ENCODE results near the gene KLHDC7A.

KLHDC7A gene

GRCh38 chr1:18527514-18527913 is 46.8 kb downstream of the KLHDC7A start:
- 82% methylated on average over 4 of the region's 4 CpGs for WGBS (ENCODE audit: insufficient coverage)
- no peaks in the 10 kb centered on the region for H3K9me3 ChIP-seq (ENCODE audit: control extremely low read depth in 1 of 5, control insufficient read depth in 4 of 5, insufficient read depth in 2 of 5, low read depth in 1 of 5, low read length in 4 of 5)
- POLR2A ChIA-PET = no interaction called here
- peaks cover 0 to 3% (median 0%) of the 10 kb centered on the region in 4 experiments for H3K4me1 ChIP-seq (ENCODE audit: control extremely low read depth in 1 of 4, control insufficient read depth in 4 of 4, insufficient read depth in 4 of 4, low read length in 3 of 4)
- H3K27me3 ChIP-seq (replicated peaks in 2 of 5; ENCODE audit: control insufficient read depth in 4 of 5, insufficient read depth in 5 of 5, low read length in 4 of 5) = peaks cover 0 to 11% (median 2%) of the 10 kb centered on the region in 5 experiments
- CTCF ChIA-PET = no interaction called here
- no peaks in the 10 kb centered on the region for H3K36me3 ChIP-seq (ENCODE audit: control insufficient read depth in 4 of 4, insufficient read depth in 4 of 4, low read length in 3 of 4)
- H3K4me3 ChIP-seq (ENCODE audit: control insufficient read depth in 1 of 7, extremely low read depth in 1 of 7, insufficient read depth in 4 of 7, low read depth in 2 of 7, low read length in 6 of 7) = no peak overlapping the region
- no peak for DNase-seq
- no peak overlapping the region for H3K27ac ChIP-seq (ENCODE audit: insufficient read depth in 1 of 2, low read depth in 1 of 2, low read length in 2 of 2, poor library complexity in 1 of 2, severe bottlenecking in 2 of 2)

GRCh38 chr1:18527921-18528320 is 47.2 kb downstream of the KLHDC7A start:
- Histone ChIP-seq H3K27me3 (replicated peaks in 2 of 5; ENCODE audit: control insufficient read depth in 4 of 5, insufficient read depth in 5 of 5, low read length in 4 of 5) (peaks cover 0 to 15% (median 2%) of the 10 kb centered on the region in 5 experiments), H3K36me3 (ENCODE audit: control insufficient read depth in 4 of 4, insufficient read depth in 4 of 4, low read length in 3 of 4) (no peaks in the 10 kb centered on the region), H3K4me1 (ENCODE audit: control extremely low read depth in 1 of 4, control insufficient read depth in 4 of 4, insufficient read depth in 4 of 4, low read length in 3 of 4) (peaks cover 0 to 3% (median 0%) of the 10 kb centered on the region in 4 experiments), H3K4me3 (ENCODE audit: control insufficient read depth in 1 of 7, extremely low read depth in 1 of 7, insufficient read depth in 4 of 7, low read depth in 2 of 7, low read length in 6 of 7) (no peak overlapping the region), H3K9me3 (ENCODE audit: control extremely low read depth in 1 of 5, control insufficient read depth in 4 of 5, insufficient read depth in 2 of 5, low read depth in 1 of 5, low read length in 4 of 5) (no peaks in the 10 kb centered on the region), H3K27ac (ENCODE audit: insufficient read depth in 1 of 2, low read depth in 1 of 2, low read length in 2 of 2, poor library complexity in 1 of 2, severe bottlenecking in 2 of 2) (no peak overlapping the region)
- DNase-seq = no peak
- ChIA-PET POLR2A (no interaction called here), CTCF (no interaction called here)
- 100% methylated on average over 1 of the region's 5 CpGs for WGBS (ENCODE audit: insufficient coverage)

- H3K4me1 ChIP-seq (ENCODE audit: control extremely low read depth in 1 of 4, control insufficient read depth in 4 of 4, insufficient read depth in 4 of 4, low read length in 3 of 4) = peaks cover 0 to 3% (median 0%) of the 10 kb centered on the region in 4 experiments
- ChIA-PET CTCF (no interaction called here), POLR2A (no interaction called here)
- no peak overlapping the region for H3K4me3 ChIP-seq (ENCODE audit: control insufficient read depth in 1 of 7, extremely low read depth in 1 of 7, insufficient read depth in 4 of 7, low read depth in 2 of 7, low read length in 6 of 7)
- 83% methylated on average over 1 of the region's 2 CpGs for WGBS (ENCODE audit: insufficient coverage)
- no peak overlapping the region for H3K27ac ChIP-seq (ENCODE audit: insufficient read depth in 1 of 2, low read depth in 1 of 2, low read length in 2 of 2, poor library complexity in 1 of 2, severe bottlenecking in 2 of 2)
- no peaks in the 10 kb centered on the region for H3K9me3 ChIP-seq (ENCODE audit: control extremely low read depth in 1 of 5, control insufficient read depth in 4 of 5, insufficient read depth in 2 of 5, low read depth in 1 of 5, low read length in 4 of 5)
- H3K36me3 ChIP-seq (ENCODE audit: control insufficient read depth in 4 of 4, insufficient read depth in 4 of 4, low read length in 3 of 4) = no peaks in the 10 kb centered on the region
- DNase-seq = no peak
- peaks cover 0 to 19% (median 2%) of the 10 kb centered on the region in 5 experiments for H3K27me3 ChIP-seq (replicated peaks in 2 of 5; ENCODE audit: control insufficient read depth in 4 of 5, insufficient read depth in 5 of 5, low read length in 4 of 5)
Measured at GRCh38 chr1:18528616-18529015, 47.9 kb downstream of the KLHDC7A start.

- peaks cover 0 to 20% (median 0%) of the 10 kb centered on the region in 5 experiments for H3K27me3 ChIP-seq (replicated peaks in 2 of 5; ENCODE audit: control insufficient read depth in 4 of 5, insufficient read depth in 5 of 5, low read length in 4 of 5)
- no peak overlapping the region for H3K4me3 ChIP-seq (ENCODE audit: control insufficient read depth in 1 of 7, extremely low read depth in 1 of 7, insufficient read depth in 4 of 7, low read depth in 2 of 7, low read length in 6 of 7)
- ChIA-PET POLR2A (no interaction called here), CTCF (no interaction called here)
- no peaks in the 10 kb centered on the region for H3K9me3 ChIP-seq (ENCODE audit: control extremely low read depth in 1 of 5, control insufficient read depth in 4 of 5, insufficient read depth in 2 of 5, low read depth in 1 of 5, low read length in 4 of 5)
- 97% methylated on average over 4 of the region's 4 CpGs for WGBS (ENCODE audit: insufficient coverage)
- no peak overlapping the region for H3K27ac ChIP-seq (ENCODE audit: insufficient read depth in 1 of 2, low read depth in 1 of 2, low read length in 2 of 2, poor library complexity in 1 of 2, severe bottlenecking in 2 of 2)
- H3K4me1 ChIP-seq (ENCODE audit: control extremely low read depth in 1 of 4, control insufficient read depth in 4 of 4, insufficient read depth in 4 of 4, low read length in 3 of 4) = peaks cover 0 to 3% (median 0%) of the 10 kb centered on the region in 4 experiments
- DNase-seq = no peak
- no peaks in the 10 kb centered on the region for H3K36me3 ChIP-seq (ENCODE audit: control insufficient read depth in 4 of 4, insufficient read depth in 4 of 4, low read length in 3 of 4)
Measured at GRCh38 chr1:18529714-18530113, 49.0 kb downstream of the KLHDC7A start.

- WGBS (ENCODE audit: insufficient coverage) = 15% methylated on average over 5 of the region's 6 CpGs
Measured at GRCh38 chr1:18530587-18531502, 50.1 kb downstream of the KLHDC7A start.

GRCh38 chr1:18531503-18531845 is 50.7 kb downstream of the KLHDC7A start:
- no peaks in the 10 kb centered on the region for H3K9me3 ChIP-seq (ENCODE audit: control extremely low read depth in 1 of 5, control insufficient read depth in 4 of 5, insufficient read depth in 2 of 5, low read depth in 1 of 5, low read length in 4 of 5)
- peaks cover 0 to 3% (median 0%) of the 10 kb centered on the region in 4 experiments for H3K4me1 ChIP-seq (ENCODE audit: control extremely low read depth in 1 of 4, control insufficient read depth in 4 of 4, insufficient read depth in 4 of 4, low read length in 3 of 4)
- POLR2A ChIA-PET = no interaction called here
- CTCF ChIA-PET = no interaction called here
- no peak for DNase-seq
- H3K27ac ChIP-seq (ENCODE audit: insufficient read depth in 1 of 2, low read depth in 1 of 2, low read length in 2 of 2, poor library complexity in 1 of 2, severe bottlenecking in 2 of 2) = no peak overlapping the region
- H3K4me3 ChIP-seq (ENCODE audit: control insufficient read depth in 1 of 7, extremely low read depth in 1 of 7, insufficient read depth in 4 of 7, low read depth in 2 of 7, low read length in 6 of 7) = no peak overlapping the region
- peaks cover 0 to 26% (median 0%) of the 10 kb centered on the region in 5 experiments for H3K27me3 ChIP-seq (replicated peaks in 2 of 5; ENCODE audit: control insufficient read depth in 4 of 5, insufficient read depth in 5 of 5, low read length in 4 of 5)
- H3K36me3 ChIP-seq (ENCODE audit: control insufficient read depth in 4 of 4, insufficient read depth in 4 of 4, low read length in 3 of 4) = no peaks in the 10 kb centered on the region
- 76% methylated on average over 3 of the region's 3 CpGs for WGBS (ENCODE audit: insufficient coverage)

More at GRCh38 chr1:18530587-18531502, 50.1 kb downstream of the KLHDC7A start:
- Histone ChIP-seq H3K4me1 (ENCODE audit: control extremely low read depth in 1 of 4, control insufficient read depth in 4 of 4, insufficient read depth in 4 of 4, low read length in 3 of 4) (peaks cover 0 to 3% (median 0%) of the 10 kb centered on the region in 4 experiments), H3K27ac (ENCODE audit: insufficient read depth in 1 of 2, low read depth in 1 of 2, low read length in 2 of 2, poor library complexity in 1 of 2, severe bottlenecking in 2 of 2) (no peak overlapping the region), H3K4me3 (ENCODE audit: control insufficient read depth in 1 of 7, extremely low read depth in 1 of 7, insufficient read depth in 4 of 7, low read depth in 2 of 7, low read length in 6 of 7) (no peak overlapping the region), H3K27me3 (replicated peaks in 2 of 5; ENCODE audit: control insufficient read depth in 4 of 5, insufficient read depth in 5 of 5, low read length in 4 of 5) (peaks cover 0 to 27% (median 0%) of the 10 kb centered on the region in 5 experiments), H3K9me3 (ENCODE audit: control extremely low read depth in 1 of 5, control insufficient read depth in 4 of 5, insufficient read depth in 2 of 5, low read depth in 1 of 5, low read length in 4 of 5) (no peaks in the 10 kb centered on the region), H3K36me3 (ENCODE audit: control insufficient read depth in 4 of 4, insufficient read depth in 4 of 4, low read length in 3 of 4) (no peaks in the 10 kb centered on the region)
- DNase-seq = peak; percentile 44 to 68 (median 46)
- ChIA-PET POLR2A (no interaction called here), CTCF (no interaction called here)

GRCh38 chr1:18532390-18533170 is 51.9 kb downstream of the KLHDC7A start:
- Histone ChIP-seq H3K36me3 (ENCODE audit: control insufficient read depth in 4 of 4, insufficient read depth in 4 of 4, low read length in 3 of 4) (no peaks in the 10 kb centered on the region), H3K4me3 (ENCODE audit: control insufficient read depth in 1 of 7, extremely low read depth in 1 of 7, insufficient read depth in 4 of 7, low read depth in 2 of 7, low read length in 6 of 7) (no peak overlapping the region), H3K27ac (ENCODE audit: insufficient read depth in 1 of 2, low read depth in 1 of 2, low read length in 2 of 2, poor library complexity in 1 of 2, severe bottlenecking in 2 of 2) (no peak overlapping the region), H3K9me3 (ENCODE audit: control extremely low read depth in 1 of 5, control insufficient read depth in 4 of 5, insufficient read depth in 2 of 5, low read depth in 1 of 5, low read length in 4 of 5) (no peaks in the 10 kb centered on the region), H3K4me1 (ENCODE audit: control extremely low read depth in 1 of 4, control insufficient read depth in 4 of 4, insufficient read depth in 4 of 4, low read length in 3 of 4) (peaks cover 0 to 3% (median 0%) of the 10 kb centered on the region in 4 experiments), H3K27me3 (replicated peaks in 2 of 5; ENCODE audit: control insufficient read depth in 4 of 5, insufficient read depth in 5 of 5, low read length in 4 of 5) (peaks cover 0 to 31% (median 0%) of the 10 kb centered on the region in 5 experiments)
- WGBS (ENCODE audit: insufficient coverage) = 92% methylated on average over 8 of the region's 8 CpGs
- no peak for DNase-seq
- ChIA-PET CTCF (no interaction called here), POLR2A (no interaction called here)
